K562 (cell line): ENCODE results near the gene CNTD1. TPM values are rescaled to one million over a fixed set of nuclear protein-coding genes. Genes with fewer than 3 reads are reported as not detected.

Experiments
- ATAC-seq: fragments of 200-7000 bp; cut with Tn5 transposase; 3 replicates; pipeline ENCODE4 v1.9.1; 2020; ENCODE audit warnings: moderate library complexity
- BruUV-seq: library from RNA; stranded (reverse); fragments of 400-500 nt; replicated peaks from 2 replicates; lab custom pipeline; 2021; lab: Mats Ljungman, UMichigan
- CTCF ChIA-PET: fragments of 300-600 bp; formaldehyde crosslinking; extraction: SDS; loops from one replicate; lab custom pipeline; 2021; ENCODE audit warnings: low intra/inter-chr PET ratio; lab: Yijun Ruan, JAX
- POLR2A ChIA-PET: fragments of 300-600, 350-650 bp; sonication (Branson Sonifier 250); formaldehyde crosslinking; extraction: SDS; loops from one replicate; lab custom pipeline; 2021; ENCODE audit warnings: antibody characterized with exemption, inconsistent platforms; lab: Yijun Ruan, JAX
- DNase-seq, 4 experiments: peaks; one replicate each; pipeline versions ENCODE4 v3.0.0 to v3.0.0-alpha.2; 2011 to 2018; ENCODE audit warnings: low spot score in 3 of 4, mixed read lengths in 3 of 4; ENCODE audit errors: extremely low read depth in 1 of 4
- FAIRE-seq: peaks from 2 replicates; lab custom pipeline; 2011; peaks lifted over from hg19 to GRCh38; lab: Jason Lieb, UNC
- H2AFZ ChIP-seq: 2 replicates; pipeline ENCODE4 v1.6.0; 2011; ENCODE audit warnings: low read depth, low read length, control low read depth, inconsistent platforms
- H3K27ac ChIP-seq: fragments of 200-600 bp; 3 replicates; pipeline ENCODE4 v1.8.0; 2011; ENCODE audit warnings: low read depth, mild to moderate bottlenecking, control low read depth, inconsistent platforms, low read length, moderate library complexity, mixed read lengths; ENCODE audit errors: extremely low read depth
- H3K27me3 ChIP-seq, 2 experiments: fragments of 300-600 bp in 1 of 2; 2 replicates in 1 of 2; 3 replicates in 1 of 2; pipeline versions ENCODE4 v1.6.0 to v1.8.0; 2011; ENCODE audit warnings: inconsistent platforms in 2 of 2, low read length in 2 of 2, mild to moderate bottlenecking in 1 of 2, mixed read lengths in 1 of 2, moderate library complexity in 1 of 2; ENCODE audit not compliant: control insufficient read depth in 2 of 2, insufficient read depth in 2 of 2
- H3K36me3 ChIP-seq: fragments of 300-600 bp; 3 replicates; pipeline ENCODE4 v1.8.0; 2011; ENCODE audit warnings: mild to moderate bottlenecking, low read length, inconsistent platforms; ENCODE audit not compliant: control insufficient read depth, insufficient read depth
- H3K4me1 ChIP-seq, 2 experiments: fragments of 200-600 bp in 1 of 2; replicated peaks in 1 of 2; 2 replicates in 1 of 2; 3 replicates in 1 of 2; pipeline versions ENCODE4 v1.5.1 to v1.8.0; 2011; ENCODE audit warnings: inconsistent platforms in 2 of 2, low read length in 2 of 2, mild to moderate bottlenecking in 1 of 2, mixed read lengths in 1 of 2, moderate library complexity in 1 of 2; ENCODE audit not compliant: control insufficient read depth in 2 of 2, insufficient read depth in 2 of 2
- H3K4me2 ChIP-seq: 2 replicates; pipeline ENCODE4 v1.6.1; 2011; ENCODE audit warnings: low read length, control low read depth, inconsistent platforms, mixed read lengths; ENCODE audit not compliant: insufficient read depth
- H3K4me3 ChIP-seq: fragments of 200-600 bp; sonication (generic), shearing (Covaris generic); 2 replicates; pipeline ENCODE4 v1.5.1; 2016; ENCODE audit warnings: control low read depth, inconsistent platforms
- H3K79me2 ChIP-seq: fragments of 200-600 bp; 3 replicates; pipeline ENCODE4 v1.8.0; 2011; ENCODE audit warnings: low read length, inconsistent platforms; ENCODE audit not compliant: control insufficient read depth, insufficient read depth
- H3K9ac ChIP-seq, 2 experiments: 2 replicates each; pipeline versions ENCODE4 v1.6.0 to v1.6.1; 2011; ENCODE audit warnings: low read depth in 2 of 2, low read length in 2 of 2, control low read depth in 1 of 2, inconsistent platforms in 1 of 2, mild to moderate bottlenecking in 1 of 2, mixed read lengths in 1 of 2; ENCODE audit not compliant: insufficient read depth in 1 of 2
- H3K9me1 ChIP-seq: one replicate; pipeline ENCODE4 v1.6.0; 2011; ENCODE audit warnings: inconsistent platforms, mild to moderate bottlenecking, low read length, moderate library complexity; ENCODE audit not compliant: control insufficient read depth, insufficient read depth
- H3K9me3 ChIP-seq: replicated peaks from 2 replicates; pipeline ENCODE4 v1.5.1; 2011; ENCODE audit warnings: low read depth, low read length, inconsistent platforms; ENCODE audit not compliant: control insufficient read depth, insufficient read depth
- H4K20me1 ChIP-seq: replicated peaks from 2 replicates; pipeline ENCODE4 v1.6.1; 2011; ENCODE audit warnings: low read length, inconsistent platforms, mixed read lengths; ENCODE audit not compliant: control insufficient read depth, insufficient read depth
- CCAR2 ChIP-seq: fragments of 200-400 bp; formaldehyde crosslinking; IDR thresholded peaks from 2 replicates; pipeline ENCODE4 v1.6.1; 2017; ENCODE audit warnings: mild to moderate bottlenecking, low read depth, low read length
- HMGN3 ChIP-seq: IDR thresholded peaks from 2 replicates; pipeline ENCODE4 v1.6.1; 2011; ENCODE audit warnings: borderline replicate concordance, low read depth, mild to moderate bottlenecking, mixed read lengths, low read length; ENCODE audit not compliant: insufficient read length; ENCODE audit errors: extremely low read depth
- JUND ChIP-seq, 2 experiments: IDR thresholded peaks; 2 replicates in 1 of 2; 3 replicates in 1 of 2; pipeline ENCODE4 v1.6.1; 2011; ENCODE audit warnings: borderline replicate concordance in 2 of 2, low read depth in 2 of 2, low read length in 2 of 2, improper control_type of control experiment in 1 of 2, missing biosample characterization in 1 of 2, missing genetic modification characterization in 1 of 2, missing genetic modification reagents in 1 of 2
- NR2C2 ChIP-seq, 2 experiments: fragments of 200-800 bp in 1 of 2; sonication (Bioruptor generic) in 1 of 2; sonication (generic) in 1 of 2; formaldehyde crosslinking in 1 of 2; IDR thresholded peaks; 2 replicates each; pipeline versions ENCODE4 v1.6.1 to v1.8.0; 2016 to 2022; ENCODE audit warnings: mild to moderate bottlenecking in 1 of 2, missing compliant biosample characterization in 1 of 2, missing genetic modification characterization in 1 of 2, missing genetic modification reagents in 1 of 2
- RNF2 ChIP-seq: sonication (generic); IDR thresholded peaks from 2 replicates; pipeline ENCODE4 v1.6.1; 2016
- TCF3 ChIP-seq: sonication (generic); formaldehyde crosslinking; IDR thresholded peaks from 2 replicates; pipeline ENCODE4 v1.4.0; 2020; ENCODE audit warnings: mild to moderate bottlenecking, missing genetic modification reagents
- U2AF2 ChIP-seq: fragments of 200-400 bp; formaldehyde crosslinking; optimal IDR thresholded peaks from 2 replicates; pipeline ENCODE3; 2017; ENCODE audit warnings: low read depth, mild to moderate bottlenecking, low read length
- WGBS: fragments of 100-300 bp; shearing (Covaris generic); methylation state at CpG from one replicate; pipeline ENCODE4 v1.1.6; 2016; ENCODE audit warnings: low coverage, mixed read lengths; ENCODE audit not compliant: insufficient coverage; ENCODE audit errors: missing lambda C conversion rate; 5-methylcytosine and 5-hydroxymethylcytosine counted together
- in situ Hi-C: fragments of 300-500 bp; cut with MboI; formaldehyde crosslinking; loops from 4 replicates; pipeline ENCODE4 v1.15.0; 2018; ENCODE audit warnings: inconsistent platforms, mixed read lengths
- intact Hi-C: fragments of 100-400 bp; cut with micrococcal nuclease; formaldehyde crosslinking; loops from 2 replicates; pipeline ENCODE4 v1.14.2; 2022
- polyA plus RNA-seq, 8 experiments: library from polyadenylated mRNA; depleted of rRNA in 4 of 8; stranded (reverse) in 5 of 8; unstranded in 3 of 8; fragments of >200 nt; fragmentation: Nextera tagmentation in 2 of 8; fragmentation: Illumina TruSeq in 1 of 8; extraction: Ambion mirVana in 2 of 8; extraction: Trizol in 1 of 8; gene quantifications; 2 replicates each; pipeline versions ENCODE4 v1.2.1 to v1.2.3, GENCODE V29; 2011 to 2014; ENCODE audit warnings: inconsistent platforms in 1 of 8, missing spikeins in 1 of 8
- total RNA-seq, 7 experiments: library from RNA; depleted of rRNA in 6 of 7; stranded (reverse); fragments of >200 nt in 6 of 7; fragmentation: Illumina TruSeq in 2 of 7; extraction: Trizol in 2 of 7; gene quantifications; 2 replicates each; pipeline versions ENCODE4 v1.2.1 to v1.2.3, GENCODE V29; 2011 to 2021; ENCODE audit warnings: low replicate concordance in 1 of 7

The CNTD1 gene
- total and polyA plus RNA-seq, 9 of the 15 experiments (the other 6 are each of a cell fraction or from before 2014, with no cell fraction given), result 0.12 to 0.86 (median 0.41) TPM; not detected in 1

GRCh38 chr17:42852351-42852750 lies 53.7 kb downstream of the CNTD1 start:
- Histone ChIP-seq H3K36me3 (no peaks in the 10 kb centered on the region), H3K9me1 (no peaks in the 10 kb centered on the region), H3K27ac (no peak overlapping the region), H2AFZ (no peak overlapping the region), H3K9ac (no peak overlapping the region), H3K9me3 (no peaks in the 10 kb centered on the region), H3K4me1 (peaks cover 3 to 7% of the 10 kb centered on the region in 2 experiments; a peak in 2 of 5 replicates), H3K4me2 (no peak overlapping the region), H3K4me3 (no peak overlapping the region), H3K79me2 (no peaks in the 10 kb centered on the region), H3K27me3 (no peaks in the 10 kb centered on the region), H4K20me1 (no peaks in the 10 kb centered on the region)
- WGBS, result 57% methylated on average over 13 of the region's 15 CpGs
- no peak for ATAC-seq
- in situ Hi-C loops (no loop called here), intact Hi-C loops (no loop called here)
- no peak for TF ChIP-seq U2AF2
- no peak for TF ChIP-seq RNF2
- no peak for TF ChIP-seq NR2C2 (CRISPR knock-in tag; IDR thresholded peaks at IDR 0.05)
- TF ChIP-seq NR2C2 (tag; IDR thresholded peaks at IDR 0.05), result no peak
- TF ChIP-seq CCAR2, result no peak
- no peak for TF ChIP-seq HMGN3
- TF ChIP-seq JUND (IDR thresholded peaks at IDR 0.05; ENCODE audit: borderline replicate concordance, low read depth, low read length), result no peak
- no peak for TF ChIP-seq JUND (tag; IDR thresholded peaks at IDR 0.05; ENCODE audit: borderline replicate concordance, low read depth, low read length)
- no peak for TF ChIP-seq TCF3 (CRISPR knock-in tag)
- no peak for FAIRE-seq
- DNase-seq, result no peak
- ChIA-PET CTCF (no interaction called here), POLR2A (interaction anchor here (0.9 kb wide), 1 partner anchor 8 kb away, joined by 6 read pairs; the partner anchor contains the start of gene AOC2)
- no TSS peak for BruUV-seq
